HepG2 (cell line): ENCODE measurements around the gene SAMD8. TPM values are rescaled to one million over a fixed set of nuclear protein-coding genes. Genes with fewer than 3 reads are reported as not detected.

Source experiments
- ATAC-seq: fragments of 200-7000 bp; cut with Tn5 transposase; 3 replicates; pipeline ENCODE4 v1.9.1; 2020; ENCODE audit warnings: mild to moderate bottlenecking, moderate library complexity
- BruUV-seq: library from RNA; stranded (reverse); fragments of 400-500 nt; replicated peaks from 2 replicates; lab custom pipeline; 2021; lab: Mats Ljungman, UMichigan
- CTCF ChIA-PET: fragments of 300-600 bp; formaldehyde crosslinking; extraction: SDS; loops from one replicate; lab custom pipeline; 2021; ENCODE audit warnings: low total read pairs, inconsistent platforms, low intra/inter-chr PET ratio; lab: Yijun Ruan, JAX
- POLR2A ChIA-PET: fragments of 350-600 bp; sonication (Branson Sonifier 250); formaldehyde crosslinking; loops from one replicate; lab custom pipeline; 2020; ENCODE audit warnings: antibody characterized with exemption, inconsistent platforms; lab: Yijun Ruan, JAX
- DNase-seq: peaks from one replicate; pipeline ENCODE4 v3.0.0-alpha.2; 2015; ENCODE audit warnings: low spot score
- FAIRE-seq: peaks from 3 replicates; lab custom pipeline; 2011; peaks lifted over from hg19 to GRCh38; lab: Jason Lieb, UNC
- H2AFZ ChIP-seq: one replicate; pipeline ENCODE4 v1.6.1; 2011; ENCODE audit warnings: low read length, inconsistent platforms
- H3K27ac ChIP-seq: fragments of 300-600 bp; 3 replicates; pipeline ENCODE4 v1.8.0; 2011; ENCODE audit warnings: mixed run types, mild to moderate bottlenecking, mixed read lengths, low read length, inconsistent platforms; ENCODE audit not compliant: insufficient read depth; ENCODE audit errors: extremely low read length
- H3K27me3 ChIP-seq, 2 experiments: fragments of 200-600 bp in 1 of 2; 2 replicates in 1 of 2; 3 replicates in 1 of 2; pipeline versions ENCODE4 v1.6.0 to v1.8.0; 2011; ENCODE audit warnings: low read length in 2 of 2, mild to moderate bottlenecking in 2 of 2, moderate library complexity in 2 of 2, inconsistent platforms in 1 of 2; ENCODE audit not compliant: insufficient read depth in 2 of 2, control insufficient read depth in 1 of 2
- H3K36me3 ChIP-seq, 2 experiments: fragments of 200-600 bp in 1 of 2; replicated peaks in 1 of 2; 2 replicates in 1 of 2; 3 replicates in 1 of 2; pipeline versions ENCODE4 v1.5.1 to v1.8.0; 2011; ENCODE audit warnings: low read length in 2 of 2, inconsistent platforms in 1 of 2; ENCODE audit not compliant: insufficient read depth in 2 of 2, control insufficient read depth in 1 of 2
- H3K4me1 ChIP-seq: 2 replicates; pipeline ENCODE4 v1.5.1; 2012; ENCODE audit warnings: low read length, inconsistent platforms; ENCODE audit not compliant: insufficient read depth
- H3K4me2 ChIP-seq: 2 replicates; pipeline ENCODE4 v1.6.0; 2011; ENCODE audit warnings: low read depth, low read length, inconsistent platforms
- H3K4me3 ChIP-seq, 3 experiments: fragments of 200-600 bp in 1 of 3; sonication (generic), shearing (Covaris generic) in 1 of 3; replicated peaks in 1 of 3; 2 replicates each; pipeline ENCODE4 v1.5.1; 2011 to 2016; ENCODE audit warnings: low read length in 3 of 3, inconsistent platforms in 2 of 3, low read depth in 2 of 3, mild to moderate bottlenecking in 2 of 3, control low read depth in 1 of 3, mixed read lengths in 1 of 3; ENCODE audit not compliant: insufficient read depth in 1 of 3
- H3K79me2 ChIP-seq: one replicate; pipeline ENCODE4 v1.6.1; 2011; ENCODE audit warnings: low read length, inconsistent platforms; ENCODE audit not compliant: insufficient read depth
- H3K9ac ChIP-seq: 2 replicates; pipeline ENCODE4 v1.6.0; 2011; ENCODE audit warnings: mild to moderate bottlenecking, low read depth, low read length, inconsistent platforms; ENCODE audit not compliant: insufficient read depth
- H3K9me3 ChIP-seq: 2 replicates; pipeline ENCODE4 v1.5.1; 2012; ENCODE audit warnings: mild to moderate bottlenecking, low read length
- H4K20me1 ChIP-seq: 2 replicates; pipeline ENCODE4 v1.6.0; 2011; ENCODE audit warnings: inconsistent platforms, mild to moderate bottlenecking, low read length, moderate library complexity; ENCODE audit not compliant: insufficient read depth
- CHD2 ChIP-seq: IDR thresholded peaks from 2 replicates; pipeline ENCODE4 v1.6.1; 2011; ENCODE audit warnings: low read depth, low read length, improper control_type of control experiment
- DNMT1 ChIP-seq: sonication (generic); formaldehyde crosslinking; IDR thresholded peaks from 2 replicates; pipeline ENCODE4 v1.5.1; 2020; ENCODE audit warnings: mild to moderate bottlenecking, missing genetic modification reagents
- MLLT10 ChIP-seq: sonication (generic); formaldehyde crosslinking; IDR thresholded peaks from 2 replicates; pipeline ENCODE4 v1.4.0; 2020; ENCODE audit warnings: missing genetic modification reagents
- PHF5A ChIP-seq: IDR thresholded peaks from one replicate; pipeline ENCODE4 v1.6.1; 2018; ENCODE audit warnings: low read depth, missing genetic modification reagents; ENCODE audit not compliant: unreplicated experiment
- TOPORS ChIP-seq: sonication (generic); formaldehyde crosslinking; IDR thresholded peaks from 2 replicates; pipeline ENCODE4 v1.8.0; 2023; ENCODE audit warnings: mild to moderate bottlenecking, missing genetic modification reagents
- ZNF337 ChIP-seq: sonication (generic); formaldehyde crosslinking; IDR thresholded peaks from 2 replicates; pipeline ENCODE4 v1.5.1; 2020; ENCODE audit warnings: missing genetic modification reagents, low read depth, mild to moderate bottlenecking, borderline replicate concordance
- ZNF460 ChIP-seq: sonication (generic); formaldehyde crosslinking; IDR thresholded peaks from 2 replicates; pipeline ENCODE4 v1.5.1; 2020; ENCODE audit warnings: missing genetic modification reagents, mild to moderate bottlenecking, borderline replicate concordance
- WGBS: methylation state at CpG from one replicate; pipeline ENCODE4 v1.1.6; 2017; ENCODE audit warnings: low lambda C conversion rate; 5-methylcytosine and 5-hydroxymethylcytosine counted together
- in situ Hi-C: cut with HindIII; loops from 2 replicates; pipeline ENCODE4 v1.10.0; 2017; ENCODE audit warnings: low pct_unique_long_range_greater_than_20kb; ENCODE audit not compliant: extremely low pct_ligation_motif_present
- intact Hi-C: fragments of 100-400 bp; cut with micrococcal nuclease; formaldehyde crosslinking; loops from one replicate; pipeline ENCODE4 v1.10.0; 2022; ENCODE audit not compliant: unreplicated experiment
- polyA plus RNA-seq, 8 experiments: library from polyadenylated mRNA; depleted of rRNA in 3 of 8; stranded (reverse) in 7 of 8; unstranded in 1 of 8; fragments of >200 nt; fragmentation: Illumina TruSeq in 4 of 8; extraction: Trizol in 4 of 8; gene quantifications; 2 replicates each; pipeline versions ENCODE4 v1.2.1 to v1.2.3, GENCODE V29; 2011 to 2016; ENCODE audit warnings: low read depth in 4 of 8, missing spikeins in 1 of 8, mixed read lengths in 1 of 8; ENCODE audit not compliant: insufficient read depth in 1 of 8
- total RNA-seq, 5 experiments: library from RNA; depleted of rRNA; stranded (reverse); fragments of >200 nt; fragmentation: Illumina TruSeq; extraction: Trizol; gene quantifications; 2 replicates each; pipeline ENCODE4 v1.2.3, GENCODE V29; 2016; ENCODE audit warnings: low read depth in 1 of 5
- TF ChIP-seq, protein P1 (sequence below): sonication (generic); formaldehyde crosslinking; IDR thresholded peaks from 2 replicates; pipeline ENCODE4 v1.4.0; 2020; ENCODE audit warnings: missing genetic modification reagents
- TF ChIP-seq, protein P2 (sequence below): sonication (generic); formaldehyde crosslinking; IDR thresholded peaks from 2 replicates; pipeline ENCODE4 v1.4.0; 2020; ENCODE audit warnings: missing genetic modification reagents

Gene SAMD8
- total and polyA plus RNA-seq, 2 of the 13 experiments (the other 11 are each of a cell fraction or from before 2014, with no cell fraction given): 10.4 to 13.2 TPM

DNA sequence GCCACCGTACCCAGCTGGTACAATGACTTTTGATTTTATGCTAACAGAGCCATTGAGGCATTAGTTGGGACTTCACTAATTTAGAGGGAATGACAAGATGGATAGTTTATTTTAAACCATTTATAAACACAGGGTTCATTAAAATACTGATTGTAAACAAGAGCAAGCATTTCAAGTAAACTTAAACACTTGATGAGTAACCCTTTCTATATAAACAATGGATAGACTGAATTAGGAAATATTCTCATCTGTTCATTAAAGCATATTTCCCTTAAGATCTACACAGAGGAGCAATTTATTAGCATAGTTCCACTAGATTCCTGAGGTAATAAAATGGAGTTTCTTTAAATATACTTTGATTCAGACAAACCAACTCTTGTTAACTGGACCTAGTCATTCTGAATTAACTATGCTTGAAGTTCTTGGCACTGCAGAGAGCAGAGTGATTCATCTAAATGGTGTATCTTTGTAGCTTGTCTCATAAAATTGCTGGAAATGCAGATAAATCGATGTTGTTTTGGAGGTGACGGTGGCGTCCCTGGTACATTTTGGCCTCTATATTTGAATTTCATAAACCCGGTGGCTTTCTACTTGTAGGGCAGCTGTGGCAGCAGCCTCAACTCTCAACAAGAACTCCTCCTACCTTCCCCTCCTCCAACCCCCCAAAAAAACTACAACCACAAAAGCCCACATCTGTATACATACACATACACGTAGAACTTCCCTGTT is 83.7 kb downstream of the SAMD8 start:
- H3K4me2 ChIP-seq: no peak overlapping the region
- intact Hi-C loops (no loop called here), in situ Hi-C loops (no loop called here)
- ChIA-PET CTCF (no interaction called here), POLR2A (no interaction called here)
- no peaks in the 10 kb centered on the region for H3K79me2 ChIP-seq
- no peaks in the 10 kb centered on the region; a peak in 1 of 5 replicates for H3K27me3 ChIP-seq
- H2AFZ ChIP-seq: no peak overlapping the region
- no TSS peak for BruUV-seq
- H3K4me3 ChIP-seq: no peak overlapping the region
- WGBS: 94% methylated on average over 6 of the region's 6 CpGs
- peaks cover 22% of the 10 kb centered on the region for H3K4me1 ChIP-seq
- H4K20me1 ChIP-seq: no peaks in the 10 kb centered on the region
- ATAC-seq (no peak), DNase-seq (no peak), FAIRE-seq (no peak)
- no peak overlapping the region for H3K9ac ChIP-seq
- no peaks in the 10 kb centered on the region for H3K36me3 ChIP-seq
- H3K9me3 ChIP-seq: no peaks in the 10 kb centered on the region
- no peak overlapping the region for H3K27ac ChIP-seq
- TF ChIP-seq CHD2: no peak
- TF ChIP-seq, protein P1, sequence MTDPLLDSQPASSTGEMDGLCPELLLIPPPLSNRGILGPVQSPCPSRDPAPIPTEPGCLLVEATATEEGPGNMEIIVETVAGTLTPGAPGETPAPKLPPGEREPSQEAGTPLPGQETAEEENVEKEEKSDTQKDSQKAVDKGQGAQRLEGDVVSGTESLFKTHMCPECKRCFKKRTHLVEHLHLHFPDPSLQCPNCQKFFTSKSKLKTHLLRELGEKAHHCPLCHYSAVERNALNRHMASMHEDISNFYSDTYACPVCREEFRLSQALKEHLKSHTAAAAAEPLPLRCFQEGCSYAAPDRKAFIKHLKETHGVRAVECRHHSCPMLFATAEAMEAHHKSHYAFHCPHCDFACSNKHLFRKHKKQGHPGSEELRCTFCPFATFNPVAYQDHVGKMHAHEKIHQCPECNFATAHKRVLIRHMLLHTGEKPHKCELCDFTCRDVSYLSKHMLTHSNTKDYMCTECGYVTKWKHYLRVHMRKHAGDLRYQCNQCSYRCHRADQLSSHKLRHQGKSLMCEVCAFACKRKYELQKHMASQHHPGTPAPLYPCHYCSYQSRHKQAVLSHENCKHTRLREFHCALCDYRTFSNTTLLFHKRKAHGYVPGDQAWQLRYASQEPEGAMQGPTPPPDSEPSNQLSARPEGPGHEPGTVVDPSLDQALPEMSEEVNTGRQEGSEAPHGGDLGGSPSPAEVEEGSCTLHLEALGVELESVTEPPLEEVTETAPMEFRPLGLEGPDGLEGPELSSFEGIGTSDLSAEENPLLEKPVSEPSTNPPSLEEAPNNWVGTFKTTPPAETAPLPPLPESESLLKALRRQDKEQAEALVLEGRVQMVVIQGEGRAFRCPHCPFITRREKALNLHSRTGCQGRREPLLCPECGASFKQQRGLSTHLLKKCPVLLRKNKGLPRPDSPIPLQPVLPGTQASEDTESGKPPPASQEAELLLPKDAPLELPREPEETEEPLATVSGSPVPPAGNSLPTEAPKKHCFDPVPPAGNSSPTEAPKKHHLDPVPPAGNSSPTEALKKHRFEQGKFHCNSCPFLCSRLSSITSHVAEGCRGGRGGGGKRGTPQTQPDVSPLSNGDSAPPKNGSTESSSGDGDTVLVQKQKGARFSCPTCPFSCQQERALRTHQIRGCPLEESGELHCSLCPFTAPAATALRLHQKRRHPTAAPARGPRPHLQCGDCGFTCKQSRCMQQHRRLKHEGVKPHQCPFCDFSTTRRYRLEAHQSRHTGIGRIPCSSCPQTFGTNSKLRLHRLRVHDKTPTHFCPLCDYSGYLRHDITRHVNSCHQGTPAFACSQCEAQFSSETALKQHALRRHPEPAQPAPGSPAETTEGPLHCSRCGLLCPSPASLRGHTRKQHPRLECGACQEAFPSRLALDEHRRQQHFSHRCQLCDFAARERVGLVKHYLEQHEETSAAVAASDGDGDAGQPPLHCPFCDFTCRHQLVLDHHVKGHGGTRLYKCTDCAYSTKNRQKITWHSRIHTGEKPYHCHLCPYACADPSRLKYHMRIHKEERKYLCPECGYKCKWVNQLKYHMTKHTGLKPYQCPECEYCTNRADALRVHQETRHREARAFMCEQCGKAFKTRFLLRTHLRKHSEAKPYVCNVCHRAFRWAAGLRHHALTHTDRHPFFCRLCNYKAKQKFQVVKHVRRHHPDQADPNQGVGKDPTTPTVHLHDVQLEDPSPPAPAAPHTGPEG (CRISPR knock-in tag): no peak
- no peak for TF ChIP-seq MLLT10
- no peak for TF ChIP-seq ZNF337 (CRISPR knock-in tag)
- no peak for TF ChIP-seq ZNF460
- TF ChIP-seq PHF5A (CRISPR knock-in tag): no peak
- TF ChIP-seq, protein P2, sequence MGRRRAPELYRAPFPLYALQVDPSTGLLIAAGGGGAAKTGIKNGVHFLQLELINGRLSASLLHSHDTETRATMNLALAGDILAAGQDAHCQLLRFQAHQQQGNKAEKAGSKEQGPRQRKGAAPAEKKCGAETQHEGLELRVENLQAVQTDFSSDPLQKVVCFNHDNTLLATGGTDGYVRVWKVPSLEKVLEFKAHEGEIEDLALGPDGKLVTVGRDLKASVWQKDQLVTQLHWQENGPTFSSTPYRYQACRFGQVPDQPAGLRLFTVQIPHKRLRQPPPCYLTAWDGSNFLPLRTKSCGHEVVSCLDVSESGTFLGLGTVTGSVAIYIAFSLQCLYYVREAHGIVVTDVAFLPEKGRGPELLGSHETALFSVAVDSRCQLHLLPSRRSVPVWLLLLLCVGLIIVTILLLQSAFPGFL (CRISPR knock-in tag): no peak
- TF ChIP-seq TOPORS (CRISPR knock-in tag): no peak
- TF ChIP-seq DNMT1: no peak
